IPS-18a (cell line): ENCODE results near the gene DTNB.
"Not testable (repeated sequence)": the region's sequence is repeated elsewhere in the genome, so short reads cannot be mapped to it uniquely, and the experiment has no call there.

ENCODE experiments used
- H3K27ac ChIP-seq: one replicate; pipeline ENCODE4 v1.5.1; 2013; ENCODE audit warnings: low read length
- H3K27me3 ChIP-seq: one replicate; pipeline ENCODE4 v1.6.1; 2013; ENCODE audit warnings: mild to moderate bottlenecking, low read length; ENCODE audit not compliant: control insufficient read depth, insufficient read depth
- H3K36me3 ChIP-seq: one replicate; pipeline ENCODE4 v1.6.1; 2013; ENCODE audit warnings: low read depth, low read length; ENCODE audit not compliant: control insufficient read depth
- H3K4me1 ChIP-seq: one replicate; pipeline ENCODE4 v1.6.1; 2013; ENCODE audit warnings: low read depth, low read length; ENCODE audit not compliant: control insufficient read depth
- H3K4me3 ChIP-seq: one replicate; pipeline ENCODE4 v1.5.1; 2013; ENCODE audit warnings: low read length
- H3K9ac ChIP-seq: one replicate; pipeline ENCODE4 v1.6.1; 2013; ENCODE audit warnings: mild to moderate bottlenecking, low read length, moderate library complexity
- H3K9me3 ChIP-seq: one replicate; pipeline ENCODE4 v1.6.1; 2013; ENCODE audit warnings: low read depth, low read length; ENCODE audit not compliant: control insufficient read depth

The DTNB gene

GRCh38 chr2:25409044-25409443 is 264.3 kb downstream of the DTNB start:
- no peaks in the 10 kb centered on the region for H3K36me3 ChIP-seq
- no peak overlapping the region for H3K27ac ChIP-seq
- no peaks in the 10 kb centered on the region for H3K27me3 ChIP-seq

GRCh38 chr2:25405611-25406295 is 267.6 kb downstream of the DTNB start:
- no peaks in the 10 kb centered on the region for H3K27me3 ChIP-seq
- no peaks in the 10 kb centered on the region for H3K36me3 ChIP-seq
- H3K9me3 ChIP-seq: no peaks in the 10 kb centered on the region
- H3K4me3 ChIP-seq: no peak overlapping the region
- H3K27ac ChIP-seq: no peak overlapping the region
- no peak overlapping the region for H3K9ac ChIP-seq
- peaks cover 2% of the 10 kb centered on the region for H3K4me1 ChIP-seq

More at GRCh38 chr2:25409044-25409443, 264.3 kb downstream of the DTNB start:
- Histone ChIP-seq H3K4me1 (no peaks in the 10 kb centered on the region), H3K9me3 (no peaks in the 10 kb centered on the region), H3K4me3 (no peak overlapping the region), H3K9ac (no peak overlapping the region)

- H3K27me3 ChIP-seq, H3K4me3 ChIP-seq, H3K4me1 ChIP-seq, H3K36me3 ChIP-seq, H3K9ac ChIP-seq, H3K27ac ChIP-seq, H3K9me3 ChIP-seq: not testable (repeated sequence)
Measured at GRCh38 chr2:25403120-25403760, 270.1 kb downstream of the DTNB start.

DNA sequence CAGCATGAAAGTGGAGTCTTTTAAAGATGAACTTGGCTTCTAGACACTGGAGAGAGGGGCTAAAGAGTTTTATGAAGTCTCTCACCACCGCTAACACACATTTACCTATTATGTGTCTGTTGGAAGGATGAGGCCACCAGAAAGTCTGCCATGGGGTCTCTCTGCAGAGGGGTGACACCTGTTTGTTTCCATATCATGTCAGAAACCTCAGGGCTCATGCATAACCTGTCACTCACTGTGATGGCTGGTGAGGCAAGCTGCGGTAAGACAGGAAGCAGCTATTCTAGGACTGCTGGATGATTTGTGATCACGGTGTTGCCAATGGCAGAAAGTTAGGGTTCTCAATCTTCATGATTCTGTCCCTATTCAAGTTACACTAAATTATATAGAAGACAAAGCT is 270.9 kb downstream of the DTNB start:
- H3K4me3 ChIP-seq: no peak overlapping the region
- H3K9me3 ChIP-seq: no peaks in the 10 kb centered on the region
- peaks cover 5% of the 10 kb centered on the region for H3K4me1 ChIP-seq
- no peaks in the 10 kb centered on the region for H3K36me3 ChIP-seq
- H3K27me3 ChIP-seq: no peaks in the 10 kb centered on the region
- H3K27ac ChIP-seq: no peak overlapping the region
- no peak overlapping the region for H3K9ac ChIP-seq

DNA sequence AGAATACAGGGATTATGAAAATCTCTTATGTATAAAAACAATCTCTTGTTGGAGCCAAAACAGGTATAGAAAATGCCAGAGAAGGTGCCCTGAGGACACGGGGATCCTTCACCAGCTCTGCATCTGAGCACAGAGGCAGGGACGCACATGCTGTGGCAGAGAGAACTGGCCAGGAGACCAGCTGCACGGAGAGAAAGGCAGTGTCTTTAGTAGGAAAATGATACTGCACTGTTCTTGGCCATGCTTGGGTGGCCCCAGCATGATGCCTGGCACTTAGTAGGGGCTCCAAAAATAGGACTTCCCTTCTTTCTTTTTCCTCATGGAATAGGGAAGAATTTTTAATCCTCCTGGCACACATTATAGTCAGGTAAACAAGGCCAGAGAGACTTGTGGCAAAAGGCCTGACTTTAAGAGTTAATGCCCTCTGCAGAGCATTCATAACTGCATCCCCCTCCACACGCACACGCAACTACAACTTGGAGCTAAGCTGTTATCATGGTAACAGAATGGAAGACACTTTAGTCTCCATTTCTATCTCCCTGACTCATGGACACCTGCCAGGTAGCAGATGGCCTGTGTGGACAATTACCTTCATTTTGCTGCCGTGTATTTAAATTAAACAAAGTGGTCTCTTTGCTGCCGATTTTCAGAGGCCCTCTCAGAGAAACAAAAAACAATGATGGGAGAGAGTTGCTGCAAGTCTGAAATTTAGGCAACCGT is 271.9 kb downstream of the DTNB start:
- Histone ChIP-seq H3K27ac (no peak overlapping the region), H3K9me3 (no peaks in the 10 kb centered on the region), H3K9ac (no peak overlapping the region), H3K4me3 (no peak overlapping the region), H3K36me3 (no peaks in the 10 kb centered on the region), H3K27me3 (no peaks in the 10 kb centered on the region), H3K4me1 (peaks cover 5% of the 10 kb centered on the region)

- Histone ChIP-seq H3K4me1 (peaks cover 5% of the 10 kb centered on the region), H3K36me3 (no peaks in the 10 kb centered on the region), H3K9ac (no peak overlapping the region), H3K9me3 (no peaks in the 10 kb centered on the region), H3K27me3 (no peaks in the 10 kb centered on the region), H3K27ac (no peak overlapping the region), H3K4me3 (no peak overlapping the region)
Measured at GRCh38 chr2:25400576-25401216, 272.7 kb downstream of the DTNB start.

DNA sequence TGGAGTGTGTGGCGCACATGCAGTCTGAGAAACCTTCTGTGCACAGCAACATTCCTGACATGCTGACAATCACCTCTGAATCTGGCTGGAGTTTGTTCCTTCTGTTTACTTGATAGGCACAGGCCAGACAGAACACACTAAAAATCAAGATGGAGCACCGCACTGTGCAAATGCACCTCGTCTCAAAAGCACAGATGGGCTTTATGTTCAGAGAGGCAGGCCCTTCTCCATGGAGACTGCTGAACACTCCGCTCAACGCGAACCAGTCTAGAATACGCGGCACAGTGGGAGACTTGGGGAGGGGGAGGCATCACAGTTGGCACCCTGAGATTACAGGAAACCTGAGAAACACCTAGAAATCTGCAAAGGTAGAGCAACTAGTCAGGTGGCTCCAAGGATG is 273.2 kb downstream of the DTNB start:
- Histone ChIP-seq H3K9ac (no peak overlapping the region), H3K27me3 (no peaks in the 10 kb centered on the region), H3K4me3 (no peak overlapping the region), H3K9me3 (no peaks in the 10 kb centered on the region), H3K27ac (no peak overlapping the region), H3K4me1 (peaks cover 5% of the 10 kb centered on the region), H3K36me3 (no peaks in the 10 kb centered on the region)

- Histone ChIP-seq H3K9ac (no peak overlapping the region), H3K4me3 (no peak overlapping the region), H3K27me3 (no peaks in the 10 kb centered on the region), H3K9me3 (no peaks in the 10 kb centered on the region), H3K4me1 (peaks cover 5% of the 10 kb centered on the region), H3K36me3 (no peaks in the 10 kb centered on the region), H3K27ac (no peak overlapping the region)
Measured at GRCh38 chr2:25398534-25398933, 274.8 kb downstream of the DTNB start.

GRCh38 chr2:25397777-25398176 is 275.6 kb downstream of the DTNB start:
- Histone ChIP-seq H3K4me3 (no peak overlapping the region), H3K36me3 (no peaks in the 10 kb centered on the region), H3K27ac (no peak overlapping the region), H3K4me1 (peaks cover 5% of the 10 kb centered on the region), H3K9me3 (no peaks in the 10 kb centered on the region), H3K9ac (no peak overlapping the region), H3K27me3 (no peaks in the 10 kb centered on the region)

GRCh38 chr2:25389161-25389560 is 284.2 kb downstream of the DTNB start:
- Histone ChIP-seq H3K9ac (no peak overlapping the region), H3K36me3 (peaks cover 3% of the 10 kb centered on the region), H3K4me3 (no peak overlapping the region), H3K9me3 (no peaks in the 10 kb centered on the region), H3K4me1 (no peaks in the 10 kb centered on the region), H3K27me3 (no peaks in the 10 kb centered on the region), H3K27ac (no peak overlapping the region)

GRCh38 chr2:25388491-25388890 is 284.9 kb downstream of the DTNB start:
- Histone ChIP-seq H3K36me3 (peaks cover 3% of the 10 kb centered on the region), H3K27ac (no peak overlapping the region), H3K9me3 (no peaks in the 10 kb centered on the region), H3K4me1 (no peaks in the 10 kb centered on the region), H3K9ac (no peak overlapping the region), H3K27me3 (no peaks in the 10 kb centered on the region), H3K4me3 (no peak overlapping the region)
